ENCODE results near the gene AUTS2.
"Not testable (repeated sequence)": the region's sequence is repeated elsewhere in the genome, so short reads cannot be mapped to it uniquely, and the experiment has no call there.

The AUTS2 gene

DNA sequence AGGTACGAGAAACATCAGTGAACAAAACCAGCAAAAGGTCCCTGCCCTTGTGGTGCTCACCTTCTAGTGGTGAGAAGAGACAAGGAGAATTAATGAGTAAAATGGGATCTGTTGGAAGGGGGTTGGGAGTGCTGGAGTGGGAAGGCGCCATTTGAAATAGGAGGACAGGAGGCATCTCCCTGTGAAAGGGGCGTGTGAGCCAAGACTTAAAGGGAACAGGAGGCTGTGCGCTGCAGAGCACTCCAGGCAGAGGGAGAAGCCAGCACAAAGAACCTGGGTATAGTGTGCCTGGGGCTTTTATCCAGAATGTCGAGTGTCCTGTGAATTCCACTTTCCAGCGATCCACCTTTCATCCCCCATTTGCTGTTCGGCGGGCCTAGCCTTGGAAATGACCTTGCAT, 1035.8 kb downstream of the AUTS2 start:
- DNase-seq (ENCODE audit: low spot score), result no peak

DNA sequence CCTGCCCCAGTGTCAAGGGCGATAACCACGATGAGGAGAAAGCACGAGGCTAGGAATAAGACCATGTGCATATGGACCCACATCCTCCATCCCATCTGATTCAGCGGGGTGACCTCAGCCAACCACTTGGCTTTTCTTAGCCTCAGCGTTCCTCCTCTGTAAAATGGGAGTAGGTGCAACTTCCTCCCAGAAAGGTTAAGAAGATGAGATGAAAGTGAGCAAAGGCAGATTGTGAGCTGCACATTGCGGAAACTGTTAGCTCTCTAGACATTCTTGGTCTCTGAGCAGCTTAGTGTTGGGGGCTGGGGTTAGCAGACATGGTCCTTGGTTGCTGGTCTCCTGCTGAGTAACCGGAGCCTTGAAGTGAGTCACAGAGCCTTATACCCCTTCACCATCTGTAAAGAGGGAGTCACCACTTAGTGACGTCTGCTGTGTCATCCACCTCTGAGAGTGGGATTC, 1036.4 kb downstream of the AUTS2 start:
- DNase-seq (ENCODE audit: low spot score), result no peak

- no peak for DNase-seq (ENCODE audit: low spot score)
Measured at GRCh38 chr7:70635633-70636032, 1037.4 kb downstream of the AUTS2 start.

GRCh38 chr7:70636169-70636568, 1037.9 kb downstream of the AUTS2 start:
- DNase-seq (ENCODE audit: low spot score), result no peak

- no peak for DNase-seq (ENCODE audit: low spot score)
Measured at GRCh38 chr7:70637726-70638125, 1039.5 kb downstream of the AUTS2 start.

DNA sequence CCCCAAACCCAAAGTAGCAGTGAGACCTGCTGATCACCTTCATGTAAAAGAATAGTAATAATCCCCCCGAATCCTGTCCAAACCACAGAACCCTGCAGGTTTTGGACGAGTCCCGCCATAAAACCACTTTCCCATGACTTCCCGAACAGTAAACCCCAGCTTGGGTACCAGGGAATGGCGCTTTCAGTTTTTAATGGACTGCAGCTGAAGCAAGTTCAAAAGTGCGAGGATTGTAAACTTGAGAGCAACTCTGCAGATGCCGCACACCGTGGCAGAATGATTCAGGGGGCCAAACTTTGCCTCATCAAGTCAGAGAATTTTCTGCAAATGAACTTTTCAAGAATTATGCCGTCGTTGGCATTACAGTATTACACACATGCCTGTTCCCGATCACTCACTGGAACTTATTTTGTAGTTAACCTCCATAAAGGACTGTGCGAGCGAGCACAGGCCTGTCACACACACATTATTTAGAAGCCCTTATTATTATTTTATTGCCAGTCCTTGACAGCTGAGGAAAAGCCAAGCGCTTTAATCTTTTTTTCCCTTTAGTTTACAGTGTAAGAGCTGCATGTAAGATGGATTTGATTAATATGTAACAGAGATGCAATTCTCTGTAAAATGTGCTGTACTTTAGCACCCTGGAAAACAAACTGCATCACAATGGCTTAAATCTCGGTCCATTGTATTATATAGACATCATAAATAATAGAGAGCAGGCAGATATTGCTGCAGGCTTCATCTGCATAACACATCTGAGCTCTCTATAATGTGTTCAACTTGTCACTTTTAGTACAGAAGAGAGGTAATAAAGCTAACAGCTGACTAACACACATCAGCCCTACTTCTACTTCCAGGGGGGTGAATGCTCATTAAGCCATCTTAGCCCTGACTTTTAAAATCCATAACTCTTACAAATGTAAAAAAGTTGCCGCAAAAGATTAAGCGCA, 1040.2 kb downstream of the AUTS2 start:
- DNase-seq (ENCODE audit: low spot score), result no peak

DNA sequence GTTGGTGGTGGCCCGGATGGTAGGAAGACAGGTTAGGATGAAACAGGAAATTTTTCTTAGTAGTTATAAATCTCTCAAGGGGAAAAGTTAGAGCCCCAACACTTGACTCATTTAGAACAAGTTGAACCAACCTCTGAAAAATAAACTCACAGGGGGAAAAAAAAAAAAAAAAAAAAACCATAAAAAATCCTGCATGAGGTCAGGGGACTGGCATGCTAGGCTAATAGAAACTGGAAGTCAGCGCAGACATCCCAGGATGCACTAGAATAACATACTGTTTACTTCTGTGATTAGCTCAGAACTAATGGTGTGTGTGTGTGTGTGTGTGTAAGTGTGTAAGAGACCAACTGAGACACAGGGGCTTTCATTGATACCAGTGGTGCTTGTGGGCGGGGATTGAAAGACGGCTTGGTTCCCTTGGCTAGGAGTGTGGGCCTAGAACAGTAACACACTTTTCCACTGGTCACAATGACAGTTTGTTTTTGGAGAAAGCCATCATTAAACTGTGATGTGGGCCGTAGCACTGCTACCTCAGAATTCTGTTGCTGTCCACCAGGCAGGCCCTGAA, 1042.1 kb downstream of the AUTS2 start:
- DNase-seq (ENCODE audit: low spot score), result no peak

- no peak for DNase-seq (ENCODE audit: low spot score)
Measured at GRCh38 chr7:70641882-70642281, 1043.6 kb downstream of the AUTS2 start.

- DNase-seq (ENCODE audit: low spot score), result no peak
Measured at GRCh38 chr7:70645279-70645678, 1047.0 kb downstream of the AUTS2 start.

DNA sequence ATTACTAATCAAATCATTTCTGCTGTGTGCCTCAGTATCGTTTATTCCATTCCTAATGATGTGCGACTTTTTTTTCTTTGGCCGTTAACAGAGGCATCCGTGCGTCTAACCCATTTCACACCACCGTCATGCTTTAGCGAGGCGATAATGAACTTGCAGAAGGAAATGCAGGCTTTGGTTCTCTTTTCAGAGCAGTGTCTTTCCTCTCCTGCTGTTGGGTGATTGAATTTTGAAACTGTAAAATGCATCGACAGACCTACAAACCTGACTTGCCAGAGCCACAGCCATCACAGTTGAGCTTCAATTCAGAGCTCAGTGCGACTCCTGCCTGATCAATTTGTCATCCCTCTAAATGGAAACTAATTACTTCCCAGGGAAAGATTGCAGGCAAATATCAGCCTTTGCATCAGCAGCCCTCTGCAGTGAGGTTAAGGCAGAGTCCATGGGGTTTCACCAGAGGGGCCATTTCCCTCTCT, 1047.6 kb downstream of the AUTS2 start:
- no peak for DNase-seq (ENCODE audit: low spot score)

- DNase-seq (ENCODE audit: low spot score), result no peak
Measured at GRCh38 chr7:70646536-70647248, 1048.4 kb downstream of the AUTS2 start.

DNA sequence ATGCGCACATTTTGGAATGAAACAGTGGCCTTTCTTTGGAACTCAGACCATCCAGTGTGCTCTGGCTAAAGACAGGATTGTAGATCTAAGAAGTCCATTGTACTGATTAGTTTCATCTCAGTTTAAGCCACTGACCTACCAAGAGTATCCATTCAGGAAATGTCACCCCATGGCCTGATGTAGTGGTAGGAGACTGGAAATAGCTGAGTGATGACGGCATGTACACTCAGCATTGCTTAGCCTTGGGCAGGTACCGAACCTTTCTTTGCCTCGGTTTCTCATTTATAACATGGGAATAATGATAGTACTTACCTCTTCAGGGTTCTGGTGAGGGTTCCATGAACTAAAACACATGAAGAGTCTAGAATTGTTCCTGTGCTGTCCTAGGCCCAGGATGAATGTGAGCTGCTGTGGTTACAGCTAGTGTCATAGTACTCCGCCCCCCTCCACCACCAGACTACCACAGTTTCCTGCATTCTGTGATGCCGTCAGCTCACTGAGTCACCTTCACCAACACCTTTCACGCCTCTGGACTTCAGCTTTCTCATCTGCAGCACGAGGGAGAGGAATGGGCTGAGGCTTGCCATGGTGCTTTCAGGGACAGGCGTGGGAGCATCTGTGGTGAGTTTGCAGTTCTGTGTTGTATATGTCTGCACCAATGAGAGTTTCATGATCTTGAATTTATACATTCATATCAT, 1049.7 kb downstream of the AUTS2 start:
- DNase-seq (ENCODE audit: low spot score), result no peak

- DNase-seq (ENCODE audit: low spot score), result not testable (repeated sequence)
Measured at GRCh38 chr7:70648499-70648861, 1050.2 kb downstream of the AUTS2 start.

DNA sequence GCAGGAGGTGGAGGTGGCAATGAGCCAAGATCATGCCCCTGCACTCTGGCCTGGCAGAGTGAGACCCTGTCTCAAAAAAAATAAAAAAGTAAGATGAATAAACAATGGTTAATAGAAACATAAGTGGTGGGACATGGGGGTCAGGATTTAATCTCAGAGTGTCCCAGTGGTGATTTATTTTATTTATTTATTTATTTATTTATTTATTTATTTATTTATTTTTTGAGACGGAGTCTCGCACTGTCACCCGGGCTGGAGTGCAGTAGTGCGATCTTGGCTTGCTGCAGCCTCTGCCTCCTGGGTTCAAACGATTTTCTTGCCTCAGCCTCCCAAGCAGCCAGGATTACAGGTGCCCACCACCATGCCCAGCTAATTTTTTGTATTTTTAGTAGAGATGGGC, 1051.0 kb downstream of the AUTS2 start:
- no peak for DNase-seq (ENCODE audit: low spot score)

GRCh38 chr7:70654146-70654545, 1055.9 kb downstream of the AUTS2 start:
- no peak for DNase-seq (ENCODE audit: low spot score)

DNA sequence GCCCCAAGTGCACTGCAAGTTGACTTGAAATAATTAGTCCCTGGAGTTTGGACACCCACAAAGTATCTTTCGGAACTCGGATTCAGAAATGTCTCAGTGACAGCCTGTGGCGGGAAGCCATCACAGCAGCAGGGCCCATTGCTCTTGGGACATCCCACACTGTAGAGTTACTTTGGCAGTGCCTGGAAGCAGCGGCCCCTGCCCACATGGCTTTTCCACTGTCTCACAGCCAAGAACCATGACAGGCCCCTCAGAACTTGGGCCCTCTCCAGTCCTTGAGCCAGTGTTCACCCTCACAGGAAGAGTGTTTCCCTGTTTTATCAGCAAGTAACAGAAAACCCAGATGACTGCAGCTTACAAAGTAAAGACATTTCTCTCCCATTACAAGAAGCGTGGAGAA, 1056.7 kb downstream of the AUTS2 start:
- no peak for DNase-seq (ENCODE audit: low spot score)

DNA sequence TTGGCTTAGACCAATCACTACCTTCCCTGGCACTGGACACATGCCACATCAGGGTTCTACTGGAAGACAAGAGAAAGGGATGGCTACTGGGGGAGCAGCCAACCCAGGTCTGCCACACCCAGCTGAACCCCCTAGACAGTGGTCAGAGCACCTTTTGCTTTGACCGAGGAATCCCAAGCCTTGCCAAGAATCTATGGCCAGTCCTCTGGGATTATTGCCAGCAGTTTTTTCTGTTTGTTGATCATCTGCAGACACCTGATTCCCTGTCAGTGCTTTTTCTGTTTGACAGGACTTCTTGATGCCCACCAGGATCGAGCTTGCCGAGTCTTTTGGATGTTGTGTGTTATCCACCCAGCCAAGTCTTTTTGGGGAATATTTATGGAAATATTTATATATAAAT, 1057.4 kb downstream of the AUTS2 start:
- DNase-seq (ENCODE audit: low spot score), result no peak

DNA sequence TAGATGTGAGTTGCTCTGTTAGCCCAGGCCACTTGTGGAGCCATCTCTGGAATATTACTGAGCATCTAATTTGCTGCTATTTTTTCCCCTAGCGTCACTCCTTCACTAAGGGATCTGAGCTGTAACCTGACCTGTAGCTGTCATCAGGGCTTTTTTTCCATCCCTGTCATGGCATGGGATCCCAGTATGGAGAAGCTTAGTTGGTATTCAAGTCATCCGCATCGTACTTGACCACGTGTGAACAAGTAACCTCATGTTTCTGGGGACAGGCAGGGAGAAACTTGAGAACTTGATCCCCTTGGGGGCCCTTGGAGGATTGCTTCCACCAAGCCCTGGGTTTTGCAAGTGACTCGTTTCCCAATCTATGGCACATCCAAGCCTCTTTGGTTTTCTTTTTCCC, 1059.3 kb downstream of the AUTS2 start:
- DNase-seq (ENCODE audit: low spot score), result no peak

GRCh38 chr7:70657989-70658632, 1059.8 kb downstream of the AUTS2 start:
- no peak for DNase-seq (ENCODE audit: low spot score)

DNA sequence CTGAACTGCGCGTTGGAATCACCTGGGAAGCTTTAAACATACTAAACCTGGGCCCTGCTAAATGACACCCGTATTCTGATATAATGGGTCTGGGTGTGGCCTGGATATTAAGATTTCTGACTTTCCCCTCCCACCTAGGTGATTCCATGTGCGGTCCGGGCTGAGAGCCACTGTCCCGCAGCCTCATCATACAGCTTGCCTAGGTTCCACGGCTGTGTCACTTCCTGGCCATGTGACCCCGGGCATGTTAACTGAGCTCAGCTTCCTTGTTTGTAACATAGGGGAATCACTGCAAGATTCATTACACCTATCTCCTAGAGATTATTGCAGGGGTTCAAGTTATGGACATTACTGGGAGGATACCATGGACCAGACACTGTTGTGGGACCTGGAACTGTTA, 1061.0 kb downstream of the AUTS2 start:
- DNase-seq (ENCODE audit: low spot score), result no peak

GRCh38 chr7:70660154-70660818, 1062.0 kb downstream of the AUTS2 start:
- DNase-seq (ENCODE audit: low spot score), result no peak

All from germinal center (tissue), 1 donor.